Astrocyte (in vitro differentiated cells and primary cell): ENCODE data around the gene HPD.

ENCODE experiments used
- CTCF ChIP-seq: IDR thresholded peaks from 2 replicates; pipeline ENCODE4 v1.5.1; 2011; ENCODE audit warnings: low read depth, mild to moderate bottlenecking, inconsistent platforms, low read length, moderate library complexity; ENCODE audit not compliant: insufficient read depth
- EZH2 ChIP-seq: IDR thresholded peaks from 2 replicates; pipeline ENCODE4 v1.6.1; 2012; ENCODE audit warnings: mild to moderate bottlenecking, low read length, inconsistent platforms; ENCODE audit not compliant: insufficient read depth

- no peak for TF ChIP-seq CTCF
- TF ChIP-seq EZH2 = no peak
Measured at GRCh38 chr12:121826318-121827150, 32.1 kb downstream of the HPD start.
